GM12878 (cell line): ENCODE results near the gene PMAIP1. TPM values are rescaled to one million over a fixed set of nuclear protein-coding genes. Genes with fewer than 3 reads are reported as not detected.

ENCODE experiments used
- ATAC-seq: fragments of 200-7000 bp; cut with Tn5 transposase; 3 replicates; pipeline ENCODE4 v1.9.1; 2020; ENCODE audit warnings: mild to moderate bottlenecking, moderate library complexity
- BruUV-seq: library from RNA; stranded (reverse); fragments of 400-500 nt; replicated peaks from 2 replicates; lab custom pipeline; 2021; lab: Mats Ljungman, UMichigan
- CTCF ChIA-PET: fragments of 300-600 bp; sonication (Branson Sonifier 250); formaldehyde crosslinking; extraction: SDS; loops from one replicate; lab custom pipeline; 2021; ENCODE audit warnings: inconsistent platforms; lab: Yijun Ruan, JAX
- POLR2A ChIA-PET: fragments of 350-600 bp; formaldehyde crosslinking; extraction: SDS; loops from one replicate; lab custom pipeline; 2021; ENCODE audit warnings: inconsistent platforms; lab: Charles Lee
- RAD21 ChIA-PET: fragments of 300-600 bp; sonication (Branson Sonifier 250); formaldehyde crosslinking; loops from one replicate; lab custom pipeline; 2023; ENCODE audit warnings: antibody characterized with exemption; ENCODE audit not compliant: unreplicated experiment; lab: Charles Lee
- SMC1A ChIA-PET: fragments of 300-600 bp; sonication (Branson Sonifier 250); formaldehyde crosslinking; loops from one replicate; lab custom pipeline; 2023; ENCODE audit not compliant: unreplicated experiment, uncharacterized antibody; lab: Charles Lee
- DNase-seq: peaks from one replicate; pipeline ENCODE4 v3.0.0-alpha.2; 2011; ENCODE audit warnings: low read depth, low spot score
- FAIRE-seq: peaks from 3 replicates; lab custom pipeline; 2011; peaks lifted over from hg19 to GRCh38; lab: Jason Lieb, UNC
- H2AFZ ChIP-seq: 2 replicates; pipeline ENCODE4 v1.6.0; 2011; ENCODE audit warnings: low read depth, low read length, control low read depth; ENCODE audit not compliant: control insufficient read depth
- H3K27ac ChIP-seq: 2 replicates; pipeline ENCODE4 v1.5.1; 2011; ENCODE audit warnings: control low read depth; ENCODE audit not compliant: control insufficient read depth, insufficient read depth
- H3K27me3 ChIP-seq, 2 experiments: replicated peaks in 1 of 2; 2 replicates each; pipeline versions ENCODE4 v1.6.0 to v1.6.1; 2011; ENCODE audit warnings: low read length in 1 of 2; ENCODE audit not compliant: control insufficient read depth in 2 of 2, insufficient read depth in 2 of 2
- H3K36me3 ChIP-seq, 2 experiments: 2 replicates each; pipeline ENCODE4 v1.5.1; 2011; ENCODE audit warnings: low read length in 1 of 2; ENCODE audit not compliant: control insufficient read depth in 2 of 2, insufficient read depth in 2 of 2
- H3K4me1 ChIP-seq: 2 replicates; pipeline ENCODE4 v1.6.1; 2011; ENCODE audit warnings: mild to moderate bottlenecking, low read length, moderate library complexity, mixed read lengths; ENCODE audit not compliant: control insufficient read depth, insufficient read depth
- H3K4me2 ChIP-seq: 2 replicates; pipeline ENCODE4 v1.6.0; 2011; ENCODE audit warnings: control low read depth; ENCODE audit not compliant: control insufficient read depth, insufficient read depth
- H3K4me3 ChIP-seq: fragments of 200-600 bp; sonication (generic); 2 replicates; pipeline ENCODE4 v1.5.1; 2016
- H3K79me2 ChIP-seq: 2 replicates; pipeline ENCODE4 v1.6.0; 2011; ENCODE audit warnings: low read length; ENCODE audit not compliant: control insufficient read depth, insufficient read depth
- H3K9ac ChIP-seq: 2 replicates; pipeline ENCODE4 v1.8.0; 2011; ENCODE audit warnings: low read length, control low read depth, mixed read lengths; ENCODE audit not compliant: control insufficient read depth, insufficient read depth
- H3K9me3 ChIP-seq: replicated peaks from 3 replicates; pipeline ENCODE4 v1.5.1; 2011; ENCODE audit warnings: mild to moderate bottlenecking, low read length; ENCODE audit not compliant: control insufficient read depth, insufficient read depth
- H4K20me1 ChIP-seq: 2 replicates; pipeline ENCODE4 v1.6.0; 2011; ENCODE audit not compliant: control insufficient read depth, insufficient read depth
- BACH1 ChIP-seq: fragments of 450-650 bp; IDR thresholded peaks from 2 replicates; pipeline ENCODE4 v1.6.1; 2017; ENCODE audit warnings: mild to moderate bottlenecking, borderline replicate concordance
- FOS ChIP-seq: IDR thresholded peaks from 3 replicates; pipeline ENCODE4 v1.6.1; 2011; ENCODE audit warnings: borderline replicate concordance; ENCODE audit not compliant: insufficient read length; ENCODE audit errors: extremely low read depth
- HDGF ChIP-seq: fragments of 450-650 bp; IDR thresholded peaks from 2 replicates; pipeline ENCODE4 v1.6.1; 2016; ENCODE audit warnings: antibody characterized with exemption
- JUND ChIP-seq: IDR thresholded peaks from 2 replicates; pipeline ENCODE4 v1.6.1; 2012; ENCODE audit warnings: low read depth, mild to moderate bottlenecking, low read length, improper control_type of control experiment, moderate library complexity
- MYC ChIP-seq: IDR thresholded peaks from 2 replicates; pipeline ENCODE4 v1.6.1; 2011; ENCODE audit warnings: mild to moderate bottlenecking, low read length, moderate library complexity, inconsistent platforms; ENCODE audit not compliant: insufficient read depth, insufficient replicate concordance, insufficient read length, severe bottlenecking
- NR2C1 ChIP-seq: fragments of 450-650 bp; IDR thresholded peaks from 2 replicates; pipeline ENCODE4 v1.6.1; 2017; ENCODE audit warnings: antibody characterized with exemption, mild to moderate bottlenecking, moderate library complexity
- PRDM15 ChIP-seq: fragments of 450-650 bp; formaldehyde crosslinking; IDR thresholded peaks from 2 replicates; pipeline ENCODE4 v1.4.0; 2020; ENCODE audit warnings: mild to moderate bottlenecking, moderate library complexity
- RELA ChIP-seq: fragments of 450-650 bp; IDR thresholded peaks from 2 replicates; pipeline ENCODE4 v1.8.0; 2014; ENCODE audit warnings: borderline replicate concordance; ENCODE audit not compliant: partially characterized antibody
- RELB ChIP-seq: fragments of 450-650 bp; IDR thresholded peaks from 2 replicates; pipeline ENCODE4 v1.6.1; 2017; ENCODE audit warnings: low read depth, mild to moderate bottlenecking, moderate library complexity
- SIX5 ChIP-seq: IDR thresholded peaks from 2 replicates; pipeline ENCODE4 v1.6.1; 2011; ENCODE audit warnings: mild to moderate bottlenecking, low read depth, low read length, moderate library complexity; ENCODE audit not compliant: severe bottlenecking
- SREBF2 ChIP-seq: IDR thresholded peaks from 2 replicates; pipeline ENCODE4 v1.6.1; 2012; ENCODE audit warnings: mild to moderate bottlenecking, low read length
- TBL1XR1 ChIP-seq: IDR thresholded peaks from 2 replicates; pipeline ENCODE4 v1.6.1; 2012; ENCODE audit warnings: low read depth, low read length, improper control_type of control experiment
- ZBTB33 ChIP-seq: fragments of 450-650 bp; IDR thresholded peaks from 2 replicates; pipeline ENCODE4 v1.6.1; 2017; ENCODE audit warnings: mild to moderate bottlenecking
- ZNF274 ChIP-seq: IDR thresholded peaks from one replicate; pipeline ENCODE4 v1.8.0; 2011; ENCODE audit not compliant: insufficient read length, insufficient read depth
- WGBS: methylation state at CpG from one replicate; pipeline ENCODE4 v1.1.6; 2016; ENCODE audit warnings: low lambda C conversion rate; ENCODE audit not compliant: insufficient replicate concordance, insufficient coverage; ENCODE audit errors: missing lambda C conversion rate; 5-methylcytosine and 5-hydroxymethylcytosine counted together
- in situ Hi-C: fragments of 300-500 bp; cut with MboI; formaldehyde crosslinking; loops from 9 replicates; pipeline ENCODE4 v1.14.3; 2018; ENCODE audit warnings: mixed read lengths
- intact Hi-C: fragments of 100-400 bp; cut with micrococcal nuclease; formaldehyde crosslinking; loops from one replicate; pipeline ENCODE4 v1.14.2; 2022; ENCODE audit not compliant: unreplicated experiment
- polyA plus RNA-seq, 11 experiments: library from polyadenylated mRNA; depleted of rRNA in 4 of 11; unstranded in 6 of 11; stranded (reverse) in 5 of 11; fragments of >200 nt; fragmentation: Nextera tagmentation in 4 of 11; fragmentation: Illumina TruSeq in 1 of 11; extraction: Ambion mirVana in 4 of 11; extraction: Trizol in 1 of 11; gene quantifications; 1 replicate in 1 of 11; 2 replicates in 10 of 11; pipeline versions ENCODE4 v1.2.1 to v1.2.3, GENCODE V29; 2011 to 2016; ENCODE audit warnings: inconsistent platforms in 2 of 11, missing spikeins in 2 of 11, low read depth in 1 of 11
- total RNA-seq, 4 experiments: library from RNA; depleted of rRNA in 3 of 4; stranded (reverse); fragments of >200 nt in 3 of 4; fragmentation: Illumina TruSeq in 1 of 4; extraction: Trizol in 1 of 4; gene quantifications; 2 replicates each; pipeline versions ENCODE4 v1.2.1 to v1.2.3, GENCODE V29; 2013 to 2021

The PMAIP1 gene
- total and polyA plus RNA-seq, 10 of the 15 experiments (the other 5 are each of a cell fraction or from before 2014, with no cell fraction given) = 74.0 to 219 (median 112) TPM

GRCh38 chr18:59909289-59910036 lies 9.7 kb downstream of the PMAIP1 start (continued):
- TF ChIP-seq RELB = peak; percentile 76; the same call in 1 of the 2 replicates
- TF ChIP-seq FOS = no peak

- BruUV-seq = no TSS peak
- CTCF ChIA-PET = interaction anchor here (0.6 to 1.1 kb wide), 2 partner anchors 74 to 130 kb away, joined by 3 read pairs; no protein-coding TSS in a partner anchor
Observed at GRCh38 chr18:59910967-59911366, 11.2 kb downstream of the PMAIP1 start.

More at GRCh38 chr18:59910967-59911366, 11.2 kb downstream of the PMAIP1 start:
- H3K4me3 ChIP-seq = no peak overlapping the region
- intact Hi-C loops = no loop called here
- peaks cover 6% of the 10 kb centered on the region; the same call in 2 of the 3 replicates for H3K9me3 ChIP-seq
- in situ Hi-C loops = loop anchor here (25.0 kb wide), 2 partner anchors 1249 to 1349 kb away; partner anchors contain the start of gene MALT1
- no peak overlapping the region for H3K27ac ChIP-seq
- no peaks in the 10 kb centered on the region for H3K27me3 ChIP-seq
- ATAC-seq (no peak), DNase-seq (no peak), FAIRE-seq (no peak)
- POLR2A ChIA-PET = interaction anchor here (0.9 to 4.5 kb wide), 2 partner anchors 8 to 16 kb away, joined by 4 to 32 read pairs; no protein-coding TSS in a partner anchor
- 88% methylated on average over 2 of the region's 2 CpGs for WGBS
- RAD21 ChIA-PET = interaction anchor here (1.2 to 8.9 kb wide), 3 partner anchors 7 to 43 kb away, joined by 3 to 187 read pairs (median 83); no protein-coding TSS in a partner anchor
- H2AFZ ChIP-seq = no peak overlapping the region
- SMC1A ChIA-PET = interaction anchor here (0.8 to 10.2 kb wide), 3 partner anchors 12 to 64 kb away, joined by 3 to 289 read pairs (median 68); no protein-coding TSS in a partner anchor
- peaks cover 32% of the 10 kb centered on the region for H3K4me1 ChIP-seq
- H4K20me1 ChIP-seq = no peaks in the 10 kb centered on the region
- H3K4me2 ChIP-seq = no peak overlapping the region
- peaks cover 2% of the 10 kb centered on the region; the same call in 1 of the 2 replicates for H3K79me2 ChIP-seq
- TF ChIP-seq SIX5 = no peak
- no peak for TF ChIP-seq ZBTB33
- TF ChIP-seq RELA = no peak
- no peak for TF ChIP-seq HDGF
- TF ChIP-seq JUND = no peak
- no peak for TF ChIP-seq BACH1
- TF ChIP-seq ZNF274 = no peak
- TF ChIP-seq NR2C1 = no peak
- TF ChIP-seq MYC = no peak
- TF ChIP-seq SREBF2 = no peak
- TF ChIP-seq TBL1XR1 = no peak
- TF ChIP-seq PRDM15 (CRISPR knock-in tag) = no peak
- H3K36me3 ChIP-seq = no peaks in the 10 kb centered on the region
- no peak overlapping the region for H3K9ac ChIP-seq
